Thoracic aorta (tissue), 2 donors: ENCODE data around the gene KRT6C. TPM values are rescaled to one million over a fixed set of nuclear protein-coding genes. Genes with fewer than 3 reads are reported as not detected.

ENCODE experiments used
- ATAC-seq: fragments of 150-250 bp; one replicate; pipeline ENCODE4 v1.8.0; 2017; ENCODE audit warnings: low read depth; ENCODE audit not compliant: insufficient number of reproducible peaks, low FRiP score
- DNase-seq: peaks from one replicate; pipeline ENCODE4 v3.0.0-alpha.2; 2020; ENCODE audit warnings: low spot score
- H3K27ac ChIP-seq, 2 donors: fragments of 200-600 bp; sonication (generic); 1 replicate in 1 of 2; 2 replicates in 1 of 2; pipeline ENCODE4 v1.5.1; 2016; ENCODE audit warnings: mild to moderate bottlenecking in 2 of 2, moderate library complexity in 2 of 2
- H3K27me3 ChIP-seq: fragments of 200-600 bp; sonication (generic); replicated peaks from 2 replicates; pipeline ENCODE4 v1.6.0; 2016; ENCODE audit warnings: mild to moderate bottlenecking; ENCODE audit not compliant: insufficient read depth
- H3K36me3 ChIP-seq: fragments of 200-600 bp; sonication (generic); one replicate; pipeline ENCODE4 v1.5.1; 2016
- H3K4me1 ChIP-seq, 2 donors: fragments of 200-600 bp; sonication (generic); 1 replicate in 1 of 2; 2 replicates in 1 of 2; pipeline versions ENCODE4 v1.5.1 to v1.6.0; 2016; ENCODE audit warnings: low read depth in 2 of 2, mild to moderate bottlenecking in 1 of 2; ENCODE audit not compliant: control insufficient read depth in 1 of 2
- H3K4me3 ChIP-seq: fragments of 200-600 bp; sonication (generic); 2 replicates; pipeline ENCODE4 v1.5.1; 2016; ENCODE audit warnings: mild to moderate bottlenecking
- H3K9me3 ChIP-seq: fragments of 200-600 bp; sonication (generic); 2 replicates; pipeline ENCODE4 v1.5.1; 2016
- total RNA-seq, 2 donors: library from RNA; depleted of rRNA; stranded (reverse); fragments of >200 nt; gene quantifications; one replicate each; pipeline versions ENCODE4 v1.1.0 to v1.2.3, GENCODE V29; 2016
- TF ChIP-seq, protein P1 (sequence below): fragments of 200-600 bp; sonication (generic); IDR thresholded peaks from one replicate; pipeline ENCODE4 v1.5.1; 2019; ENCODE audit warnings: antibody characterized with exemption

The KRT6C gene
- total RNA-seq, 2 donors from 2014 or later: not detected

DNA sequence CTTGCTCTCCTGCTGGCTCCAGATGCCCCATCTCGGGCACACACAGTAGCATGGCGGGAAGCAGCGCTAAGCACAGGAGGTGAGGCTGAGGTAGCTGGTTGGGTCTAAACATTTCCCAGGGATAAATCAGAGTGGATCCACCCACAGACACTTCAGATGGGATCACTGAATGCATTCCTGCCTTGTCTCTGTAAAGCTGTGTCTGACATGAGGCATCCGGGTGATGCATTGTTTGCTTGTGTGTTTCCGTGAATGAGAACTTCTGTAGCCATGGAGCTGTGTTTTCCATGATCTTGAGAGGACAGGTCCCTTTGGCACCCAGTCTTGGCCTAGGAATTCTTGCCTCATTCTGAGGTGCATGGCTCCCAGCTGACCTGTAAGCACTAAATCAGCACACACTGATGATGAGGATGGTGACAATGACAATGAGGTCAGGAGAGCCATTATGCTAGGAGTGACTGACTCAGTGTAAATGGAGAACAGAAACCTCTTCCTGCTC is 32.7 kb downstream of the KRT6C start:
- ATAC-seq (no peak), DNase-seq (no peak)
- Histone ChIP-seq H3K27ac (no peak overlapping the region), H3K36me3 (no peaks in the 10 kb centered on the region), H3K27me3 (no peaks in the 10 kb centered on the region), H3K9me3 (no peaks in the 10 kb centered on the region), H3K4me1 (no peaks in the 10 kb centered on the region), H3K4me3 (no peak overlapping the region)
- TF ChIP-seq, protein P1, sequence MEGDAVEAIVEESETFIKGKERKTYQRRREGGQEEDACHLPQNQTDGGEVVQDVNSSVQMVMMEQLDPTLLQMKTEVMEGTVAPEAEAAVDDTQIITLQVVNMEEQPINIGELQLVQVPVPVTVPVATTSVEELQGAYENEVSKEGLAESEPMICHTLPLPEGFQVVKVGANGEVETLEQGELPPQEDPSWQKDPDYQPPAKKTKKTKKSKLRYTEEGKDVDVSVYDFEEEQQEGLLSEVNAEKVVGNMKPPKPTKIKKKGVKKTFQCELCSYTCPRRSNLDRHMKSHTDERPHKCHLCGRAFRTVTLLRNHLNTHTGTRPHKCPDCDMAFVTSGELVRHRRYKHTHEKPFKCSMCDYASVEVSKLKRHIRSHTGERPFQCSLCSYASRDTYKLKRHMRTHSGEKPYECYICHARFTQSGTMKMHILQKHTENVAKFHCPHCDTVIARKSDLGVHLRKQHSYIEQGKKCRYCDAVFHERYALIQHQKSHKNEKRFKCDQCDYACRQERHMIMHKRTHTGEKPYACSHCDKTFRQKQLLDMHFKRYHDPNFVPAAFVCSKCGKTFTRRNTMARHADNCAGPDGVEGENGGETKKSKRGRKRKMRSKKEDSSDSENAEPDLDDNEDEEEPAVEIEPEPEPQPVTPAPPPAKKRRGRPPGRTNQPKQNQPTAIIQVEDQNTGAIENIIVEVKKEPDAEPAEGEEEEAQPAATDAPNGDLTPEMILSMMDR: no peak

DNA sequence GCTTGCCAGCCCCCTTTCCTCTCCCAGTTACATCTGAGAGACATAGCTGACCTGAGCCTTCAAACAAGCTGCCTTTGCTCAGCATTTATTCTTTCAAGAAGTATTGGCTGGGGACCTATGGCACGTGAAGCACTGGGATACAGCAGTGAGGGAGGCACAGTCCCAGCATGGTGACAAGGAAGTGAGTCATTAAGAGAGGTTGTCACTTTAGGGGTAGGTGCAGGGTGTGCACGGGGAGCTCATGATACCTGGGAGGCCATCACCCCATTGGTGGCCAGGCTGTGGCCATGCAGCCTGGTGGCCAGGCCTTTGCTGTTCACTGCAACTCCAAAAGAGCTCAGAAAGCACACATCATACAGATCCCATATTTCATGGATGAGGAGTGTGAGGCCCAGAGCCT is 33.8 kb downstream of the KRT6C start:
- ATAC-seq (no peak), DNase-seq (no peak)
- Histone ChIP-seq H3K27me3 (no peaks in the 10 kb centered on the region), H3K4me3 (no peak overlapping the region), H3K27ac (no peak overlapping the region), H3K4me1 (no peaks in the 10 kb centered on the region), H3K9me3 (no peaks in the 10 kb centered on the region), H3K36me3 (no peaks in the 10 kb centered on the region)
- TF ChIP-seq, protein P1: no peak

DNA sequence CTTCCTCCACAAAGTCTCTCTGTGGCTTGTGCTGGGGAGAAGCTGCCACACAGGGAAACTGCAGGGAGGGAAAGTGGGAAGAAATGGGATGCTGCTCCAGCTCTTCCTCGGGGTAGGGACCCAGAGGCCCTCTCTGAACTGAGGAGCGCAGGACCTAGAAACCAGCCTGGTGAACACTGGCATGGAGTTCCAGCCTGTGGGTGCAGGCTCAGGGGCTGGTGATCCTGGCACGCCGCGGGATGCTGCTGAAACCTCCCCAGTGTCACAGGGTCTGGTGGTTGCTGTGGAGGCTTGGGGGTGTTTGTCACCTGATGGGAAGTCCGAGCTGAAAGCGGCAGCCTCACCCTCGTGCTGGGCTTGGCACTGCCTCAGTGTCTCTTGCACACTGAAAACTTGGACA is 34.2 kb downstream of the KRT6C start:
- no peaks in the 10 kb centered on the region for H3K4me1 ChIP-seq
- H3K27me3 ChIP-seq: no peaks in the 10 kb centered on the region
- H3K4me3 ChIP-seq: no peak overlapping the region
- H3K36me3 ChIP-seq: no peaks in the 10 kb centered on the region
- no peaks in the 10 kb centered on the region for H3K9me3 ChIP-seq
- H3K27ac ChIP-seq: no peak overlapping the region
- ATAC-seq: no peak
- no peak for DNase-seq
- TF ChIP-seq, protein P1: no peak

DNA sequence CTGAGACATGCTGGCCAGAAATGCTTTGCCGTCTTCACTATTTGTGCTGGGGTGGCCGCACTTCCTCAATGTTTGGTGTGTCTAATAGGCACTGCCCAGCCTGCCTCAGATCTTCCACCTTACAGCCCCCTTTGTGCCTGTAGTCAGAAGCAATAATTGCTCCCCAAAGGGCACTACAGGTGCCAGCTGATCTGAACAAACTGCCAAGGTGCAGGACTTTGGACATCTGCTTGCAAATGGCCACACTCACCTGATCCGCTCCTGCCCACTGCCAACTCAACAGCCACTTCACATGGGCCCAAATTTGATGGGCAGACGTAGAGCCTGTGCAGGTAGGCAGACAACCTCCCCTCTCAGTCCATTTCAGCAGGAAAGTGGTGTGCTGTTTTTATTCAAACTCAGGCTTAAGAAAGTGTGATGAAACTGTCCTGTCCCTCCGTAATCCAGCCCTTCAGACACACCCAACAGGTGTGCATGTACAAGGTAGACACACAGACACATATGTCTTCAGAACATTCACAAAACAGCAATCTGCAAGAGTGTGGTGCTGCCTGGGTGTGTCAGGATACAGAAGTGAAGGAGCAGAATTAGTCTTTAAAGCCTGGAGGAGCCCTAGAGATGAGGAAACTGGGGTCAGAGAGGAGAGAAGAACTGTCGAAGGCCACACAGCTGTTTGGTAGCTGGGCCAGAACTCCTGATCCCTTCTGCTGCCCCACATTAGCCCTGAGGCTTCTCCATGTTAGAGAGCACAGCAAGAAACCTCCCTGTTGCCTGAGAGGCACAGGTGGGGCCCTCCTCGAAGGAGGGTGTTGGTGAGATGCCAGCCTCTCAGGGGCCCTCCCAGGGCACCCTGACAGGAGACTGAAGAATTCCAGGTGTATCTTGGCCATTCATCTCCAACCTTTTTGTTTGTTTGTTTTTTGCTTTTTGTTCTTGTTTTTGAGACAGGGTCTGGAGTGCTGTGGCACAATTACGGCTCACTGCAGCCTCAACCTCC is 35.0 kb downstream of the KRT6C start:
- TF ChIP-seq, protein P1: no peak
- no peaks in the 10 kb centered on the region for H3K9me3 ChIP-seq
- no peaks in the 10 kb centered on the region for H3K36me3 ChIP-seq
- H3K4me1 ChIP-seq: no peaks in the 10 kb centered on the region
- no peaks in the 10 kb centered on the region for H3K27me3 ChIP-seq
- no peak for DNase-seq
- no peak overlapping the region for H3K4me3 ChIP-seq
- ATAC-seq: no peak
- no peak overlapping the region for H3K27ac ChIP-seq

DNA sequence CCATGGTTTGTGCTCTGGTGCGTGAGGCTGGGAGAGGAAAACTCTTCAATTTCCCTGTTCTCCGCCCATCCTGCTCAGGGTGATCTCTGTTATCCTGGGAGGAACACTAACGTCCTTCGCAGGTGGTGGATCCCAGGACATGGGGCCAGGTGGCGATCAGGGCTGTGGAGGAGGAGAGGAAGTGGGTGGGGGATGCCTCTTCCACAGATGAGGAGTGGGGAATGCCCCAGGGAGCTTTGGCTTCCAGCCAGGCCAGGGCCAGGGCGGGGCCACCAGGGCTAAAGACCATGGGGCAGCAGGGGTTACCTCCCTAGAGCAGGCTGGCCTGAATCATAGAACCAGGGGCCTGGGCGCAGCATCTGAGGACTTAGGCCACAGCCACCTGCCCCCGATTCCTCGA is 36.1 kb downstream of the KRT6C start:
- no peak for ATAC-seq
- no peak overlapping the region for H3K27ac ChIP-seq
- H3K9me3 ChIP-seq: no peaks in the 10 kb centered on the region

More for the DNA sequence above, 36.1 kb downstream of the KRT6C start:
- no peaks in the 10 kb centered on the region for H3K27me3 ChIP-seq
- H3K4me3 ChIP-seq: no peak overlapping the region
- TF ChIP-seq, protein P1: no peak
- H3K36me3 ChIP-seq: no peaks in the 10 kb centered on the region
- no peaks in the 10 kb centered on the region for H3K4me1 ChIP-seq
- no peak for DNase-seq
